DND-41 (cell line): ENCODE data around the gene SERPINB6.
A peak's percentile ranks its signal among the peaks of the same experiment; 100 is the strongest.

Experiments
- ATAC-seq: fragments of 200-7000 bp; cut with Tn5 transposase; 3 replicates; pipeline ENCODE4 v1.9.1; 2021; ENCODE audit warnings: low read depth; ENCODE audit not compliant: insufficient read depth
- DNase-seq: peaks from one replicate; pipeline ENCODE4 v3.0.0-alpha.2; 2020
- H2AFZ ChIP-seq: 2 replicates; pipeline ENCODE4 v1.6.0; 2012; ENCODE audit warnings: low read depth, low read length
- H3K27ac ChIP-seq: 2 replicates; pipeline ENCODE4 v1.5.1; 2012; ENCODE audit warnings: low read length, inconsistent platforms
- H3K27me3 ChIP-seq: fragments of 200-600 bp; sonication (generic); 2 replicates; pipeline ENCODE4 v1.6.0; 2012; ENCODE audit warnings: low read length, mild to moderate bottlenecking, inconsistent platforms; ENCODE audit not compliant: insufficient read depth, poor library complexity
- H3K36me3 ChIP-seq: 2 replicates; pipeline ENCODE4 v1.5.1; 2012; ENCODE audit warnings: low read length, inconsistent platforms; ENCODE audit not compliant: insufficient read depth
- H3K4me1 ChIP-seq: 2 replicates; pipeline ENCODE4 v1.5.1; 2012; ENCODE audit warnings: mild to moderate bottlenecking, low read length; ENCODE audit not compliant: insufficient read depth
- H3K4me2 ChIP-seq: 2 replicates; pipeline ENCODE4 v1.6.0; 2012; ENCODE audit warnings: mild to moderate bottlenecking, moderate library complexity, low read length, inconsistent platforms; ENCODE audit not compliant: insufficient read depth
- H3K4me3 ChIP-seq, 2 experiments: fragments of 200-600 bp in 1 of 2; shearing (Covaris generic) in 1 of 2; 2 replicates each; pipeline ENCODE4 v1.5.1; 2012 to 2016; ENCODE audit warnings: inconsistent platforms in 2 of 2, low read length in 2 of 2, mild to moderate bottlenecking in 2 of 2, low read depth in 1 of 2, moderate library complexity in 1 of 2
- H3K79me2 ChIP-seq: 2 replicates; pipeline ENCODE4 v1.6.0; 2012; ENCODE audit warnings: low read length, inconsistent platforms; ENCODE audit not compliant: insufficient read depth
- H3K9ac ChIP-seq: 2 replicates; pipeline ENCODE4 v1.6.0; 2012; ENCODE audit warnings: low read depth, mild to moderate bottlenecking, inconsistent platforms, low read length, moderate library complexity
- H3K9me3 ChIP-seq: 2 replicates; pipeline ENCODE4 v1.5.1; 2012; ENCODE audit warnings: low read length, moderate library complexity, mild to moderate bottlenecking, inconsistent platforms; ENCODE audit not compliant: insufficient read depth, severe bottlenecking
- H4K20me1 ChIP-seq: 2 replicates; pipeline ENCODE4 v1.6.0; 2012; ENCODE audit warnings: low read length; ENCODE audit not compliant: insufficient read depth
- CTCF ChIP-seq: IDR thresholded peaks from 2 replicates; pipeline ENCODE4 v1.5.1; 2012; ENCODE audit warnings: borderline replicate concordance, low read length, moderate library complexity, mild to moderate bottlenecking; ENCODE audit not compliant: poor library complexity, severe bottlenecking; ENCODE audit errors: extremely low read depth
- EZH2 ChIP-seq: IDR thresholded peaks from 3 replicates; pipeline ENCODE4 v1.6.1; 2012; ENCODE audit warnings: borderline replicate concordance, low read depth, mild to moderate bottlenecking, moderate library complexity, low read length, inconsistent platforms; ENCODE audit not compliant: severe bottlenecking

The SERPINB6 gene

GRCh38 chr6:2956930-2957685, 14.3 kb downstream of the SERPINB6 start:
- no peaks in the 10 kb centered on the region for H3K9me3 ChIP-seq
- TF ChIP-seq CTCF: no peak
- TF ChIP-seq EZH2: no peak
- H3K4me2 ChIP-seq: no peak overlapping the region
- no peaks in the 10 kb centered on the region for H3K79me2 ChIP-seq
- no peaks in the 10 kb centered on the region for H3K36me3 ChIP-seq
- DNase-seq (no peak), ATAC-seq (no peak)
- H3K9ac ChIP-seq: no peak overlapping the region
- H2AFZ ChIP-seq: no peak overlapping the region
- no peaks in the 10 kb centered on the region for H4K20me1 ChIP-seq
- no peak overlapping the region for H3K4me3 ChIP-seq
- peaks cover 25% of the 10 kb centered on the region for H3K27me3 ChIP-seq
- H3K4me1 ChIP-seq: no peaks in the 10 kb centered on the region
- no peak overlapping the region for H3K27ac ChIP-seq

- ATAC-seq (no peak), DNase-seq (no peak)
- Histone ChIP-seq H3K4me3 (no peak overlapping the region), H2AFZ (0 out of 2 replicates have a peak overlapping the region, but pooled peaks have one; percentile 39), H3K27ac (no peak overlapping the region), H3K4me2 (no peak overlapping the region), H3K9ac (no peak overlapping the region), H4K20me1 (no peaks in the 10 kb centered on the region), H3K9me3 (no peaks in the 10 kb centered on the region), H3K79me2 (no peaks in the 10 kb centered on the region), H3K36me3 (no peaks in the 10 kb centered on the region), H3K4me1 (no peaks in the 10 kb centered on the region), H3K27me3 (peaks cover 3% of the 10 kb centered on the region)
- TF ChIP-seq CTCF (no peak), EZH2 (no peak)
Measured at GRCh38 chr6:2953098-2953497, 18.3 kb downstream of the SERPINB6 start.

GRCh38 chr6:2952557-2953095, 18.7 kb downstream of the SERPINB6 start:
- H3K27me3 ChIP-seq: peaks cover 3% of the 10 kb centered on the region
- no peaks in the 10 kb centered on the region for H3K36me3 ChIP-seq
- no peak overlapping the region for H3K4me3 ChIP-seq
- H3K4me1 ChIP-seq: no peaks in the 10 kb centered on the region
- H4K20me1 ChIP-seq: no peaks in the 10 kb centered on the region
- no peak overlapping the region for H3K9ac ChIP-seq
- peak overlapping the region; percentile 39; the same call in 1 of the 2 replicates for H2AFZ ChIP-seq
- H3K4me2 ChIP-seq: no peak overlapping the region
- ATAC-seq: peak; percentile 93
- no peak overlapping the region for H3K27ac ChIP-seq
- TF ChIP-seq CTCF (peak; percentile 72), EZH2 (no peak)
- H3K9me3 ChIP-seq: no peaks in the 10 kb centered on the region
- DNase-seq: peak; percentile 65
- no peaks in the 10 kb centered on the region for H3K79me2 ChIP-seq
